B cell (primary cell): Measurements from ENCODE around the gene NTNG1.

Source experiments
- EZH2 ChIP-seq: IDR thresholded peaks from 2 replicates; pipeline ENCODE4 v1.6.1; 2012; ENCODE audit warnings: borderline replicate concordance, low read depth, mild to moderate bottlenecking, moderate library complexity, low read length; ENCODE audit not compliant: insufficient read depth, poor library complexity, severe bottlenecking
- TF ChIP-seq, protein P1 (sequence below): fragments of 200-600 bp; IDR thresholded peaks from one replicate; pipeline ENCODE4 v1.8.0; 2022; ENCODE audit warnings: antibody characterized with exemption, mild to moderate bottlenecking

DNA sequence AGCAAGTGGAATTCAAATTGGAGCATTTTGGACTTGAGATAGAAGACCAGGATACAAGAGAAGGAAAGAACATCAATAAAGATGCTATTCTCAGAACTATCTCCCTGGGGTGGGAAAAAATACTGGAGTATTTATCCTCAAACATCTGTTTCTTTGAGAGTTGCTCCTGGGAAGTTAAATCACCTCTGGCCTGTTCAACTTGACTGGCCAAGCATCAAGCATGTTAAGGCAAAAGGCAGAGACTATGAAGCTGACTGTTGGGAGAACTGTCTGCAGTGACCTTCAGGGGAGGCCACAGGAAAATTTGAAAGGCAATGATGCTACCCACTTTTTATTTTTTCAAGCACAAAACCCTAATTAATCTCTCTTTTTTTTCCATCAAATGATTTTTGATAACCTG, 239.0 kb downstream of the NTNG1 start:
- TF ChIP-seq EZH2, result no peak
- TF ChIP-seq, protein P1, sequence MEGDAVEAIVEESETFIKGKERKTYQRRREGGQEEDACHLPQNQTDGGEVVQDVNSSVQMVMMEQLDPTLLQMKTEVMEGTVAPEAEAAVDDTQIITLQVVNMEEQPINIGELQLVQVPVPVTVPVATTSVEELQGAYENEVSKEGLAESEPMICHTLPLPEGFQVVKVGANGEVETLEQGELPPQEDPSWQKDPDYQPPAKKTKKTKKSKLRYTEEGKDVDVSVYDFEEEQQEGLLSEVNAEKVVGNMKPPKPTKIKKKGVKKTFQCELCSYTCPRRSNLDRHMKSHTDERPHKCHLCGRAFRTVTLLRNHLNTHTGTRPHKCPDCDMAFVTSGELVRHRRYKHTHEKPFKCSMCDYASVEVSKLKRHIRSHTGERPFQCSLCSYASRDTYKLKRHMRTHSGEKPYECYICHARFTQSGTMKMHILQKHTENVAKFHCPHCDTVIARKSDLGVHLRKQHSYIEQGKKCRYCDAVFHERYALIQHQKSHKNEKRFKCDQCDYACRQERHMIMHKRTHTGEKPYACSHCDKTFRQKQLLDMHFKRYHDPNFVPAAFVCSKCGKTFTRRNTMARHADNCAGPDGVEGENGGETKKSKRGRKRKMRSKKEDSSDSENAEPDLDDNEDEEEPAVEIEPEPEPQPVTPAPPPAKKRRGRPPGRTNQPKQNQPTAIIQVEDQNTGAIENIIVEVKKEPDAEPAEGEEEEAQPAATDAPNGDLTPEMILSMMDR, result no peak
